Erythroblast (primary cell): ENCODE measurements around the gene MB21D2.

Experiments used
- GATA1 ChIP-seq: IDR thresholded peaks from 2 replicates; pipeline ENCODE4 v1.6.1; 2011; ENCODE audit warnings: low read depth, mild to moderate bottlenecking, control low read depth, low read length, moderate library complexity
- POLR2A ChIP-seq: IDR thresholded peaks from 2 replicates; pipeline ENCODE4 v1.6.1; 2011; ENCODE audit warnings: mild to moderate bottlenecking, low read length

GRCh38 chr3:192751148-192751547, 166.5 kb downstream of the MB21D2 start:
- TF ChIP-seq POLR2A, result no peak
- TF ChIP-seq GATA1, result no peak
